GM23338 (cell line): ENCODE measurements around the gene CACNB4. TPM values are rescaled to one million over a fixed set of nuclear protein-coding genes. Genes with fewer than 3 reads are reported as not detected.

Source experiments
- ATAC-seq: fragments of 200-7000 bp; cut with Tn5 transposase; 3 replicates; pipeline ENCODE4 v1.9.1; 2020
- DNase-seq: peaks from one replicate; pipeline ENCODE4 v3.0.0-alpha.2; 2015; ENCODE audit warnings: low spot score
- H2AFZ ChIP-seq: fragments of 200-600 bp; sonication (generic); 2 replicates; pipeline ENCODE4 v1.8.0; 2016; ENCODE audit warnings: antibody characterized with exemption, mild to moderate bottlenecking, moderate library complexity
- H3F3A ChIP-seq: fragments of 200-600 bp; sonication (generic); replicated peaks from 2 replicates; pipeline ENCODE4 v1.8.0; 2017; ENCODE audit warnings: antibody characterized with exemption, mixed run types, low read depth
- H3K27ac ChIP-seq: fragments of 200-600 bp; sonication (generic); 2 replicates; pipeline ENCODE4 v1.6.1; 2016; ENCODE audit warnings: low read depth
- H3K27me3 ChIP-seq: fragments of 200-600 bp; sonication (generic); 2 replicates; pipeline ENCODE4 v1.8.0; 2016; ENCODE audit warnings: mild to moderate bottlenecking, mixed run types, moderate library complexity; ENCODE audit not compliant: insufficient read depth
- H3K36me3 ChIP-seq: fragments of 200-600 bp; sonication (generic); 2 replicates; pipeline ENCODE4 v1.8.0; 2016; ENCODE audit warnings: mild to moderate bottlenecking; ENCODE audit not compliant: insufficient read depth
- H3K4me1 ChIP-seq: fragments of 200-600 bp; sonication (generic); 2 replicates; pipeline ENCODE4 v1.8.0; 2016; ENCODE audit warnings: mild to moderate bottlenecking, moderate library complexity; ENCODE audit not compliant: insufficient read depth
- H3K4me2 ChIP-seq: fragments of 200-600 bp; sonication (generic); 2 replicates; pipeline ENCODE4 v1.7.1; 2017; ENCODE audit warnings: mixed run types
- H3K4me3 ChIP-seq: fragments of 200-600 bp; sonication (generic); 2 replicates; pipeline ENCODE4 v1.6.1; 2016; ENCODE audit warnings: mixed run types
- H3K79me2 ChIP-seq: fragments of 200-600 bp; sonication (generic); replicated peaks from 2 replicates; pipeline ENCODE4 v1.8.0; 2017; ENCODE audit warnings: mild to moderate bottlenecking; ENCODE audit not compliant: insufficient read depth
- H3K9me2 ChIP-seq: fragments of 200-600 bp; sonication (generic); 2 replicates; pipeline ENCODE4 v1.8.0; 2017; ENCODE audit not compliant: insufficient read depth
- H4K20me1 ChIP-seq: fragments of 200-600 bp; sonication (generic); replicated peaks from 2 replicates; pipeline ENCODE4 v1.8.0; 2017; ENCODE audit warnings: mild to moderate bottlenecking; ENCODE audit not compliant: insufficient read depth
- H3K27ac Mint-ChIP-seq: 2 replicates; pipeline ENCODE4 v1.8.0; 2020; ENCODE audit warnings: inconsistent platforms, mild to moderate bottlenecking, moderate library complexity, mixed read lengths
- H3K27me3 Mint-ChIP-seq: 3 replicates; pipeline ENCODE4 v1.8.0; 2022; ENCODE audit warnings: low read depth, mild to moderate bottlenecking, moderate library complexity, mixed read lengths, inconsistent platforms; ENCODE audit not compliant: insufficient read depth, poor library complexity
- H3K36me3 Mint-ChIP-seq: 3 replicates; pipeline ENCODE4 v1.8.0; 2021; ENCODE audit warnings: low read depth, mild to moderate bottlenecking, inconsistent platforms, moderate library complexity, mixed read lengths
- H3K4me1 Mint-ChIP-seq: 3 replicates; pipeline ENCODE4 v1.8.0; 2020; ENCODE audit warnings: mild to moderate bottlenecking, inconsistent platforms, mixed read lengths
- H3K4me3 Mint-ChIP-seq: 3 replicates; pipeline ENCODE4 v1.8.0; 2021; ENCODE audit warnings: moderate library complexity, mild to moderate bottlenecking, inconsistent platforms, mixed read lengths
- H3K9me3 Mint-ChIP-seq: 3 replicates; pipeline ENCODE4 v1.8.0; 2020; ENCODE audit warnings: moderate library complexity, mild to moderate bottlenecking, inconsistent platforms, mixed read lengths
- CREB1 ChIP-seq: fragments of 250-450 bp; sonication (Bioruptor Pico); IDR thresholded peaks from 2 replicates; pipeline ENCODE4 v1.5.0; 2020; ENCODE audit warnings: low read depth, mild to moderate bottlenecking, moderate library complexity
- CTCF ChIP-seq, 2 experiments: fragments of 200-600 bp in 1 of 2; sonication (generic) in 1 of 2; conservative IDR thresholded peaks; 2 replicates each; pipeline versions ENCODE4 v1.5.1 to v1.6.1; 2016 to 2017; ENCODE audit warnings: antibody characterized with exemption in 2 of 2, low read depth in 2 of 2, mild to moderate bottlenecking in 2 of 2, moderate library complexity in 1 of 2
- ETS1 ChIP-seq: IDR thresholded peaks from 2 replicates; pipeline ENCODE4 v1.6.1; 2016; ENCODE audit warnings: antibody characterized with exemption
- EZH2 ChIP-seq: fragments of 200-600 bp; sonication (generic); IDR thresholded peaks from one replicate; pipeline ENCODE4 v1.8.0; 2017; ENCODE audit warnings: antibody characterized with exemption, mild to moderate bottlenecking, low read depth; ENCODE audit not compliant: unreplicated experiment
- EZH2phosphoT487 ChIP-seq: fragments of 200-600 bp; sonication (generic); IDR thresholded peaks from one replicate; pipeline ENCODE4 v1.8.1; 2018; ENCODE audit warnings: antibody characterized with exemption; ENCODE audit not compliant: unreplicated experiment
- JUNB ChIP-seq: IDR thresholded peaks from one replicate; pipeline ENCODE4 v1.6.1; 2016; ENCODE audit warnings: antibody characterized with exemption; ENCODE audit not compliant: unreplicated experiment
- NANOG ChIP-seq: IDR thresholded peaks from 2 replicates; pipeline ENCODE4 v1.6.1; 2016; ENCODE audit warnings: antibody characterized with exemption, borderline replicate concordance
- POLR2AphosphoS5 ChIP-seq: IDR thresholded peaks from 2 replicates; pipeline ENCODE4 v1.6.1; 2016; ENCODE audit warnings: antibody characterized with exemption, low read depth
- ZNF114 ChIP-seq: fragments of 250-450 bp; sonication (Bioruptor Pico); IDR thresholded peaks from 2 replicates; pipeline ENCODE4 v1.5.0; 2020; ENCODE audit warnings: mild to moderate bottlenecking, moderate library complexity
- ZNF331 ChIP-seq: fragments of 250-450 bp; sonication (Bioruptor Pico); IDR thresholded peaks from 2 replicates; pipeline ENCODE4 v1.5.0; 2020; ENCODE audit warnings: low read depth, mild to moderate bottlenecking, moderate library complexity
- ZNF462 ChIP-seq: fragments of 250-450 bp; sonication (Bioruptor Pico); IDR thresholded peaks from 2 replicates; pipeline ENCODE4 v1.5.0; 2020; ENCODE audit warnings: mild to moderate bottlenecking, moderate library complexity
- polyA plus RNA-seq: library from polyadenylated mRNA; unstranded; fragments of >200 nt; fragmentation: Nextera tagmentation; extraction: Ambion mirVana; gene quantifications from 2 replicates; pipeline ENCODE4 v1.2.1, GENCODE V29; 2016
- total RNA-seq: library from RNA; depleted of rRNA; stranded (reverse); fragments of >200 nt; shearing (Covaris generic); gene quantifications from 2 replicates; pipeline ENCODE4 v1.2.3, GENCODE V29; 2014

The CACNB4 gene
- total and polyA plus RNA-seq, 2 experiments from 2014 or later, result 4.0 to 9.8 TPM

- Histone ChIP-seq H4K20me1 (no peaks in the 10 kb centered on the region), H3K4me1 (no peaks in the 10 kb centered on the region), H3F3A (no peaks in the 10 kb centered on the region), H3K27me3 (no peaks in the 10 kb centered on the region), H3K4me3 (no peak overlapping the region), H2AFZ (no peak overlapping the region), H3K36me3 (no peaks in the 10 kb centered on the region), H3K4me2 (no peak overlapping the region), H3K9me2 (no peaks in the 10 kb centered on the region), H3K79me2 (no peaks in the 10 kb centered on the region), H3K27ac (no peak overlapping the region)
- Mint-ChIP-seq H3K4me3 (no peak overlapping the region), H3K27ac (no peak overlapping the region), H3K36me3 (no peaks in the 10 kb centered on the region), H3K27me3 (no peaks in the 10 kb centered on the region), H3K4me1 (no peaks in the 10 kb centered on the region), H3K9me3 (no peaks in the 10 kb centered on the region)
- ATAC-seq, result no peak
- TF ChIP-seq POLR2AphosphoS5, result no peak
- TF ChIP-seq CREB1, result no peak
- no peak for TF ChIP-seq ZNF114 (CRISPR knock-in tag)
- no peak for TF ChIP-seq CTCF (conservative IDR thresholded peaks at IDR 0.05; ENCODE audit: low read depth in 2 of 2)
- TF ChIP-seq ZNF331 (CRISPR knock-in tag), result no peak
- TF ChIP-seq EZH2phosphoT487, result no peak
- no peak for TF ChIP-seq JUNB
- no peak for TF ChIP-seq EZH2
- no peak for DNase-seq
Observed at GRCh38 chr2:151853070-151853758, 245.6 kb downstream of the CACNB4 start.

GRCh38 chr2:151852260-151853069, 246.4 kb downstream of the CACNB4 start:
- DNase-seq (no peak), ATAC-seq (no peak)
- no peaks in the 10 kb centered on the region for H3K9me3 Mint-ChIP-seq
- H3K27me3 Mint-ChIP-seq, result no peaks in the 10 kb centered on the region
- Histone ChIP-seq H3K9me2 (no peaks in the 10 kb centered on the region), H3K27me3 (no peaks in the 10 kb centered on the region), H3K4me1 (no peaks in the 10 kb centered on the region), H3K36me3 (no peaks in the 10 kb centered on the region), H3K4me2 (no peak overlapping the region), H3K4me3 (no peak overlapping the region), H3F3A (no peaks in the 10 kb centered on the region), H3K79me2 (no peaks in the 10 kb centered on the region), H2AFZ (no peak overlapping the region), H4K20me1 (no peaks in the 10 kb centered on the region), H3K27ac (no peak overlapping the region)
- H3K36me3 Mint-ChIP-seq, result no peaks in the 10 kb centered on the region
- H3K4me3 Mint-ChIP-seq, result no peak overlapping the region
- no peak overlapping the region for H3K27ac Mint-ChIP-seq
- no peaks in the 10 kb centered on the region for H3K4me1 Mint-ChIP-seq
- TF ChIP-seq ZNF462 (no peak), NANOG (no peak), ETS1 (no peak)
